ENCODE results near the gene GNA15. TPM values are rescaled to one million over a fixed set of nuclear protein-coding genes. Genes with fewer than 3 reads are reported as not detected.

GNA15 gene
- total and polyA plus RNA-seq, 2 experiments from 2014 or later = 0.29 to 1.5 TPM

DNA sequence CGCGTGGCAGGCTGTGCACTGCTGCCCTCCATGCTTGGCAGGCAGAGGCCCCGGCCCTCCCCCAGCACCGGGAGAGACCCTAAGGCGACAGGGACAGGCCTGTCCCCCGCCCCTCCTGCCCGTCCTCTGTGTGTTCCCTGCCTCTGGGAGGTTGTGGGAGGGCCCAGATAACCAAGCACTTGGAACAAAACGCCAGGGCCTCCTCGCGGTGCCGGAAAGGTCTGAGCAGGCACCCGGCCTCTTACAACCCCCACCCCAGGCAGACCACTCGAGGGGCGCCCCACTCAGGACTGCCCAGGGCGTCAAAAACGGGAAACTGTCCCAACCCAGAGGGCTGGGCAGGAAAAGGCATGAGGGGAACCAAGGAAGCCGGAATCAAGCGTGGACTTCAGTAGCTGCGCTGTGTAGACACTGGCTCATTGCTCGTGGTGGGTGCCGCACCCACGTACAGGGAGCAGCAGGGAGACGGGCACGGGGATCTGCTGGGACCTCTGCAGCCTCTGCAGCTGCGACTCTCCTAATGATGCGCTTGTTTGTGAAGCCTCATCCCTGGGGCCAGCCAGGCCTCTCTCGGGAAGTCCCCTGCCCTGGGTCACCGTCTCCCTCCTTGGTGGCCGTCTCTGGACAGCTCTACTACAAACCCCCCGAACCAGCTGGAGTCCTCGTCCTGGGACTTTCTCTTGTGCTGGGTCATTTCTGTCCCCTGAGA, 21.7 kb upstream of the GNA15 start:
- Histone ChIP-seq H3K4me2 (no peak overlapping the region), H3K27ac (no peak overlapping the region), H3K79me2 (peaks cover 56% of the 10 kb centered on the region), H3K9me3 (ENCODE audit: low read depth) (no peaks in the 10 kb centered on the region), H3K36me3 (replicated peaks; ENCODE audit: insufficient read depth, low read depth) (no peaks in the 10 kb centered on the region), H4K20me1 (ENCODE audit: insufficient read depth, poor library complexity, severe bottlenecking) (peaks cover 49% of the 10 kb centered on the region), H3K4me1 (ENCODE audit: insufficient read depth) (no peaks in the 10 kb centered on the region), H3K4me3 (no peak overlapping the region), H3K9me2 (replicated peaks; ENCODE audit: insufficient read depth) (no peaks in the 10 kb centered on the region), H3K27me3 (no peaks in the 10 kb centered on the region), H2AFZ (no peak overlapping the region)
- TF ChIP-seq EZH2phosphoT487 (IDR thresholded peaks at IDR 0.05; ENCODE audit: low read depth, severe bottlenecking, unreplicated experiment) (no peak), EZH2 (IDR thresholded peaks at IDR 0.05; ENCODE audit: borderline replicate concordance) (no peak)
- TF ChIP-seq, protein P1, sequence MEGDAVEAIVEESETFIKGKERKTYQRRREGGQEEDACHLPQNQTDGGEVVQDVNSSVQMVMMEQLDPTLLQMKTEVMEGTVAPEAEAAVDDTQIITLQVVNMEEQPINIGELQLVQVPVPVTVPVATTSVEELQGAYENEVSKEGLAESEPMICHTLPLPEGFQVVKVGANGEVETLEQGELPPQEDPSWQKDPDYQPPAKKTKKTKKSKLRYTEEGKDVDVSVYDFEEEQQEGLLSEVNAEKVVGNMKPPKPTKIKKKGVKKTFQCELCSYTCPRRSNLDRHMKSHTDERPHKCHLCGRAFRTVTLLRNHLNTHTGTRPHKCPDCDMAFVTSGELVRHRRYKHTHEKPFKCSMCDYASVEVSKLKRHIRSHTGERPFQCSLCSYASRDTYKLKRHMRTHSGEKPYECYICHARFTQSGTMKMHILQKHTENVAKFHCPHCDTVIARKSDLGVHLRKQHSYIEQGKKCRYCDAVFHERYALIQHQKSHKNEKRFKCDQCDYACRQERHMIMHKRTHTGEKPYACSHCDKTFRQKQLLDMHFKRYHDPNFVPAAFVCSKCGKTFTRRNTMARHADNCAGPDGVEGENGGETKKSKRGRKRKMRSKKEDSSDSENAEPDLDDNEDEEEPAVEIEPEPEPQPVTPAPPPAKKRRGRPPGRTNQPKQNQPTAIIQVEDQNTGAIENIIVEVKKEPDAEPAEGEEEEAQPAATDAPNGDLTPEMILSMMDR (IDR thresholded peaks at IDR 0.05; ENCODE audit: poor library complexity) = no peak
- 96% methylated on average over 28 of the region's 31 CpGs for WGBS (ENCODE audit: low lambda C conversion rate, missing lambda C conversion rate)
- no peak for DNase-seq (ENCODE audit: low spot score)

DNA sequence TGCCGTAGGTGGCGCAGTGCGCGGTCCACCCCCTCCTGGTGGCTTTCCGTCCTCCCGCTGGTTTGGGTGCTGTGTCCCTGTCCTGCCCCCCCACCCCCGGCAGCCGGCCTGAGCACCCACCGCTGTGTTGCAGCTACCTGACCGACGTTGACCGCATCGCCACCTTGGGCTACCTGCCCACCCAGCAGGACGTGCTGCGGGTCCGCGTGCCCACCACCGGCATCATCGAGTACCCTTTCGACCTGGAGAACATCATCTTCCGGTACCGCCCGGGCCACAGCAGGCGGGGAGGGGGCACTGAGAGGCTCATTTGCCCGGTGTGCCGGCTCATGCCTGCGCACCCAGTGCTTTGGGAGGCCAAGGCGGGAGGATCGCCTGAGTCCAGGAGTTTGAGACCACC, 21.0 kb upstream of the GNA15 start:
- H4K20me1 ChIP-seq (ENCODE audit: insufficient read depth, poor library complexity, severe bottlenecking) = peaks cover 45% of the 10 kb centered on the region
- DNase-seq (ENCODE audit: low spot score) = no peak
- no peaks in the 10 kb centered on the region for H3K4me1 ChIP-seq (ENCODE audit: insufficient read depth)
- H3K9me2 ChIP-seq (replicated peaks; ENCODE audit: insufficient read depth) = no peaks in the 10 kb centered on the region
- no peaks in the 10 kb centered on the region for H3K9me3 ChIP-seq (ENCODE audit: low read depth)
- H2AFZ ChIP-seq = no peak overlapping the region
- no peak overlapping the region for H3K27ac ChIP-seq
- no peak overlapping the region for H3K4me3 ChIP-seq
- WGBS (ENCODE audit: low lambda C conversion rate, missing lambda C conversion rate) = 97% methylated on average over 29 of the region's 29 CpGs
- no peaks in the 10 kb centered on the region for H3K27me3 ChIP-seq
- TF ChIP-seq EZH2 (IDR thresholded peaks at IDR 0.05; ENCODE audit: borderline replicate concordance) = no peak
- H3K36me3 ChIP-seq (replicated peaks; ENCODE audit: insufficient read depth, low read depth) = no peaks in the 10 kb centered on the region
- peaks cover 49% of the 10 kb centered on the region for H3K79me2 ChIP-seq
- H3K4me2 ChIP-seq = no peak overlapping the region

DNA sequence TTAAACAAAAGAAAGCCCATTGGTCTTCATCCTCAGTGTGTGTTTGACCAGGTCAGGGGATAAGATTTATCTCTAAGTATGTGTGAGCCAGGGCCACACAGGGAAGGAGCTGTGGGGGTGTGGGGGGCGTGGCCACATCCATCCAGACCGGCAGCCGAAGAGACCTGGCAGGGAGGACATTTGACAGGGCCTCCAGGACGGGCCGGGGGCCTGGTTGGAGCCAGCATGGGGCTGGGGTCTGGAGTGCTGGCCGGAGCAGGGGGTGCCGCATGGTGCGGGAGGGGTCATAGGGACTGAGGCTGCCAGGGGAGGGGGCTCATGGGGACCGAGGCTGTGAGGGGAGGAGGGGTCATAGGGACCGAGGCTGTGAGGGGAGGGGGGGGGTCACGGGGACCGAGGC, 20.4 kb upstream of the GNA15 start:
- no peak for DNase-seq (ENCODE audit: low spot score)
- TF ChIP-seq EZH2 (IDR thresholded peaks at IDR 0.05; ENCODE audit: borderline replicate concordance) (no peak), EZH2phosphoT487 (IDR thresholded peaks at IDR 0.05; ENCODE audit: low read depth, severe bottlenecking, unreplicated experiment) (no peak)
- TF ChIP-seq, protein P1 (IDR thresholded peaks at IDR 0.05; ENCODE audit: poor library complexity) = no peak
- H3K9me2 ChIP-seq (replicated peaks; ENCODE audit: insufficient read depth) = no peaks in the 10 kb centered on the region
- no peaks in the 10 kb centered on the region for H3K4me1 ChIP-seq (ENCODE audit: insufficient read depth)
- H4K20me1 ChIP-seq (ENCODE audit: insufficient read depth, poor library complexity, severe bottlenecking) = peaks cover 40% of the 10 kb centered on the region
- H3K79me2 ChIP-seq = peaks cover 43% of the 10 kb centered on the region
- H2AFZ ChIP-seq = no peak overlapping the region
- no peaks in the 10 kb centered on the region for H3K36me3 ChIP-seq (replicated peaks; ENCODE audit: insufficient read depth, low read depth)
- no peak overlapping the region for H3K27ac ChIP-seq
- H3K27me3 ChIP-seq = no peaks in the 10 kb centered on the region
- no peak overlapping the region for H3K4me2 ChIP-seq
- H3K9me3 ChIP-seq (ENCODE audit: low read depth) = no peaks in the 10 kb centered on the region
- no peak overlapping the region for H3K4me3 ChIP-seq
- WGBS (ENCODE audit: low lambda C conversion rate, missing lambda C conversion rate) = 85% methylated on average over 9 of the region's 12 CpGs

DNA sequence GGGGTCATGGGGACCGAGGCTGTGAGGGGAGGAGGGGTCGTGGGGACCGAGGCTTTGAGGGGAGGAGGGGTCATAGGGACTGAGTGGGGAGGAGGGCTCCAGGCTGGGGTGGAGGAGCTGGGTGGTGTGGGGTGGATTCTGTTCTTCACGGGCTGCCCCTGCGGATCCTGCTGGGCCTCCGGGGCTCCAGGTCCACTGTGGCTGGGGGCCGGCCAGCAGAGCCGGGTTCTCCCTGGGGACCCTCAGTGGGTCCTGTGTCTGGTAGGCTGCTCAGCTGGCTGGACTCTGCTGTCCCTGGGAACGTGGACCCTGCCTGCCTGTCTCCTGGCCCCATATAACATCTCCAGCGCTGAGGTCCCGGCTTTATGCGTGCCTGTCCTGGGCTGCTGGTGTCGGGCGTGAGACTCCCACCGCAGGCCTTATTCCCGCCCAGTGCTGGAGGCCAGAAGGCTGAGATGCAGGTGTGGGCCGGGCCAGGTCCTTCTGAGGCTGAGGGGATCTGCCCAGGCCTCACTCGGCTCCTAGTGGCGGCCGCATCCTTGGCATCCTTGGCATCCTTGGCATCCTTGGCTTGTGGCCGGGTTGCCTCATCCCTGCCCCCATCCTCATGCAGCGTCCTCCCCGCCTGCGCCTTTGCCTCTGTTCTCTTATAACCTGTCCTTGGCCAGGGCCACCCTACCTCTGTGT, 19.8 kb upstream of the GNA15 start:
- no peaks in the 10 kb centered on the region for H3K36me3 ChIP-seq (replicated peaks; ENCODE audit: insufficient read depth, low read depth)
- H3K27ac ChIP-seq = no peak overlapping the region
- no peaks in the 10 kb centered on the region for H3K9me3 ChIP-seq (ENCODE audit: low read depth)
- TF ChIP-seq EZH2 (IDR thresholded peaks at IDR 0.05; ENCODE audit: borderline replicate concordance) (no peak), EZH2phosphoT487 (IDR thresholded peaks at IDR 0.05; ENCODE audit: low read depth, severe bottlenecking, unreplicated experiment) (no peak)
- TF ChIP-seq, protein P1 (IDR thresholded peaks at IDR 0.05; ENCODE audit: poor library complexity) = no peak
- H3K9me2 ChIP-seq (replicated peaks; ENCODE audit: insufficient read depth) = no peaks in the 10 kb centered on the region
- H4K20me1 ChIP-seq (ENCODE audit: insufficient read depth, poor library complexity, severe bottlenecking) = peaks cover 34% of the 10 kb centered on the region
- H2AFZ ChIP-seq = no peak overlapping the region
- no peak overlapping the region for H3K4me3 ChIP-seq
- no peak for DNase-seq (ENCODE audit: low spot score)
- H3K4me1 ChIP-seq (ENCODE audit: insufficient read depth) = no peaks in the 10 kb centered on the region
- H3K79me2 ChIP-seq = peaks cover 37% of the 10 kb centered on the region
- no peak overlapping the region for H3K4me2 ChIP-seq
- H3K27me3 ChIP-seq = no peaks in the 10 kb centered on the region
- 94% methylated on average over 18 of the region's 24 CpGs for whole genome bisulfite sequencing (ENCODE audit: low lambda C conversion rate, missing lambda C conversion rate)
